IPS-15b (cell line): ENCODE data around the gene TBC1D21.

Experiments
- H3K27me3 ChIP-seq: one replicate; pipeline ENCODE4 v1.6.1; 2013; ENCODE audit warnings: low read length; ENCODE audit not compliant: control insufficient read depth, insufficient read depth
- H3K36me3 ChIP-seq: one replicate; pipeline ENCODE4 v1.6.1; 2013; ENCODE audit warnings: low read length; ENCODE audit not compliant: control insufficient read depth, insufficient read depth
- H3K4me1 ChIP-seq: one replicate; pipeline ENCODE4 v1.6.1; 2013; ENCODE audit warnings: mild to moderate bottlenecking, low read length; ENCODE audit not compliant: control insufficient read depth, insufficient read depth
- H3K4me3 ChIP-seq: one replicate; pipeline ENCODE4 v1.5.1; 2013; ENCODE audit warnings: low read depth, low read length
- H3K9ac ChIP-seq: one replicate; pipeline ENCODE4 v1.6.1; 2013; ENCODE audit warnings: low read depth, mild to moderate bottlenecking, low read length
- H3K9me3 ChIP-seq: one replicate; pipeline ENCODE4 v1.6.1; 2013; ENCODE audit warnings: mild to moderate bottlenecking, low read length; ENCODE audit not compliant: control insufficient read depth, insufficient read depth

The TBC1D21 gene

DNA sequence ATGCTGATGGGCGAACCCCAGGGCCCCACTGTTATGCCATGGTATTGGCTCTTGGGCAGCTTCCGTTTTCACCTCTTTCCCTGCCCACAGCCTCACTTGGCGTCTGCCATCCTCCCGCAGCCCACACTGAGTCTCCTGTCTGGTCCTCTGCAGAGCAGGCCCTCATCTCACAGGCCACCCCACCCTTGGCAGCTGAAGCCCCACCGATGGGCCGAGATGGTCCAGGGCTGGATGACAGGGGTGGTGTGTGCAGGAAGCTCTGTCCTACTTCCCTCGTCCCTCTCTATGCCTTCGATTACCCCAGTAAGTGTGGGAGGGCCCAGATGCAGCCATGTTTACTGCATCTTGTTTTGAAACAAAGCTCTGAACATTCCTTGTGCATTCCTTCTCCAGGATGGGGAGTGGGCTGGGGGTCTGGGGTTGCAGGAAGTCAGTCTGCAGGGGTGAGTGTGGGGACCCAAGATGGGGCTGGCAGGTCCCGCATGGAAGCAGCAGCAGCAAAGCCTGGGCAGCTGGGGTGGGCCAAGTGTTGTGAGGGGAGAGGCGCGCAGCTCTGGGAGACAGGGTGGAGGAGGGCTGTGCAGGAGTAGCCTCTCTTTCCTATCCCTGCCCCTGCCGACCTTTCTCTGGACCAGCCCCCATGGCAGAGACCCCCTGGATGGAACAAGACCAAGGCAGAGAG is 20.9 kb downstream of the TBC1D21 start:
- H3K4me1 ChIP-seq, result no peaks in the 10 kb centered on the region
- H3K9me3 ChIP-seq, result no peaks in the 10 kb centered on the region
- H3K4me3 ChIP-seq, result no peak overlapping the region
- no peaks in the 10 kb centered on the region for H3K36me3 ChIP-seq
- H3K27me3 ChIP-seq, result no peaks in the 10 kb centered on the region
- H3K9ac ChIP-seq, result no peak overlapping the region

DNA sequence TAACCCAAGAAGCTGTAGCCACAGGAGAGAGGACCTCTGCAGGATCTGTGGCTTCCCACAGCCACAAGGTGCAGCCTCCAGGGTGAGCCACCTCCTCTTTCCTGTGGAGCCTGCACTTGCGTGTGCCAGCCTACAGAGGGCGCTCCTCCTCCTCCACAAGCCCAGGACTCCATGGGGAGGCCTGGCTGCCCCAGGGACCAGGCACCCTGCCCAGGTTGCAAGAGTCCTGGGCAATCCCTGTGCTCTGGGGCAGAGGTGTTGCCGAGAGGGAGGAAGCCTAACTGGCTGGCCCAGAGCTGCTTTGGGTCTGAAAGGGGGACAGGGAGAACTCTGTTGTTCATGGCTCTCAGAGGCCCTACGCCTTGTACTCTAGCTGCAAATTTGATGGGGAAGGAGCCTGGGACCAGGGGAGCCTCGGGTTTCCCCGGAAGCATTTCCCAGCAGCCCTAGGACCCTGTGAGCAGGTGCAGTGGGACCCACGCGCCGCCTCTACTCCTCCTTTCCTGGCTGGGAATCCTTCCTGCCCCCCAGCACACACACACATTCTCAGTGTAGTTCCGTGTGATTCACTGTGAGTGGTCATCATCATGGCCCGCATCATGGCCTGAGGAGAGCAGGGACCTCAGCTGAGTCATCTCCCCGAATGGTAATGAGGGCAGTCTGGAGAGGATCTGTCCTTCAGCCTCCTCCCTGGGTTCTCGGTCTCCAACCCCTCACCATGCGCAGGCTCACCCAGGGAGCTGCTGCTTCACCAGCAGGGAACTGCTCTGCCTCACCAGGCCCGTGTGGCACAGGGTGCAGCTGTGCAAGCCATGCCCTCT is 24.3 kb downstream of the TBC1D21 start:
- no peaks in the 10 kb centered on the region for H3K27me3 ChIP-seq
- no peaks in the 10 kb centered on the region for H3K36me3 ChIP-seq
- H3K9me3 ChIP-seq, result no peaks in the 10 kb centered on the region
- H3K4me3 ChIP-seq, result no peak overlapping the region
- no peaks in the 10 kb centered on the region for H3K4me1 ChIP-seq
- H3K9ac ChIP-seq, result no peak overlapping the region

DNA sequence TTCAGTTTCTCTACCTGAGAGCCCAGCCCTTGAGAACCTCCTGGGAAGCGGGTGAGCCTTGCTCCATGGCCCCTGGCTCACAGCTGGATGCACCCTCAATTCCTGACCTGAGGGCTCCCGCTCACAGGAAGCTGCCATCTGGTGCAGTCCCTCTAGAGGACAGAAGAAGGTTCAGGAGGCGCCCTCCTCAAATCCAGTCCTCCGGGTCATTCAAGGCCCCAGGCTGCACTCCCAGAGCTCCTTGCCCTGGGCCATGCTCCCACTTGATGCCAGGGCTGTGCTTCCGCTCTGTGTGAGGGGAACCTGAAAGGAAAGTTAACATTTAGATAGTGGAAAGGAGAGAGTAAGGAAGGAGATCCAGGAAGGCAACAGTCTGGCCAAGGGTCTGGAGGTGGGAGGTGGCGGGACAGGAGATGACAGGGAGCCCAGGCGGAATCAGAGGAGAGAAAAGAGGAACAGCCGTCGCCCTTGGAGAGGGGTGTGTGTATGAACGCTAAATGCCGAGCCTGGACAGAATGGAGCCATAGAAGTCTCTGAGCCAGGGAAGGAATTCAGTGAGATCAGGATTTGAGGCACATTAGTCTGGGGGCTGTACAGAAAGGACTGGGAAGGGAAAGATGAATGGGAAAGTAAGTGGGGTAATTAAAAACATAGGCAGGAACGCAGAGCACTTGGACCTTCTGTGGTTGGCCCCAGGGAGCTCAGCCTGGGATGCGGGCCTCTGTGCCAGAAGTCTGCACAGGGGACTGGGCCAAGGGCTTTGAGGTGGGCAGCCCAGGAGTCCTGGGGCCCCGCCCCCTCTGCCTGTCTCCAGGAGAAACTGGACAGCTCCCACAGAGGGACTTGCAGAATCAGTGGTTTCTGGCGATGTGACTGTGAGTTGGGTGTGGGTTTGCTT is 26.1 kb downstream of the TBC1D21 start:
- no peaks in the 10 kb centered on the region for H3K9me3 ChIP-seq
- H3K36me3 ChIP-seq, result no peaks in the 10 kb centered on the region
- no peaks in the 10 kb centered on the region for H3K4me1 ChIP-seq
- no peak overlapping the region for H3K4me3 ChIP-seq
- H3K9ac ChIP-seq, result no peak overlapping the region
- H3K27me3 ChIP-seq, result no peaks in the 10 kb centered on the region

DNA sequence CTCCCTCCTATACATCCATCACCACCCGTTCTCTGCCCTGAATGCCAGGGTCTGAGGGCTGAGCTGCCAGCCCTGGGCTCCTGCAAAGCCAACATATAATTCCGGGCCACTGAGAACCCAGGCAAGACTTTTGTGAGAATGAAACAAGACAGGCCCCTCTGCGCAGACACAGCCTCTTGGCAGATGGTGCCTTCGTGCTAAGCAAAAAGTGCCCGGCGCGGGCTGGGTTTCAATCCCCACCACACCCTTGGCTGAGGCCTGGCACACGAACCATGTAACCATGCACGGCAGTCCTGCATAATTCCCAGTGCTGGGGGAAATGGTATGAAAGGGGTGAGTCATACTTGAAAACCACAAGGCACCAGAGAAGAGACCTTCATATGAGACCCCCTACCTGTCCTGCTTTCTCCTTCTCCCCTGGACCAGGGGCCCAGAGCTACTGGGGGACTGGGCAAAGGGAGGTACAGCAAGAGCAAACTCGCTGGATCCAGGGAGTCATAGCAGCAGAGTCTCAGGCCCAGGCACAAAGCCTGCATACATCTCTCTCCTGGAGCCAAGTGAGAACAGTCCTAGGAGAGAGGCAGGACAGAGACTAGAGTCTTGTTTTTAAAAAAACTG is 26.8 kb downstream of the TBC1D21 start:
- Histone ChIP-seq H3K27me3 (no peaks in the 10 kb centered on the region), H3K4me3 (no peak overlapping the region), H3K9me3 (no peaks in the 10 kb centered on the region), H3K4me1 (no peaks in the 10 kb centered on the region), H3K36me3 (no peaks in the 10 kb centered on the region), H3K9ac (no peak overlapping the region)

DNA sequence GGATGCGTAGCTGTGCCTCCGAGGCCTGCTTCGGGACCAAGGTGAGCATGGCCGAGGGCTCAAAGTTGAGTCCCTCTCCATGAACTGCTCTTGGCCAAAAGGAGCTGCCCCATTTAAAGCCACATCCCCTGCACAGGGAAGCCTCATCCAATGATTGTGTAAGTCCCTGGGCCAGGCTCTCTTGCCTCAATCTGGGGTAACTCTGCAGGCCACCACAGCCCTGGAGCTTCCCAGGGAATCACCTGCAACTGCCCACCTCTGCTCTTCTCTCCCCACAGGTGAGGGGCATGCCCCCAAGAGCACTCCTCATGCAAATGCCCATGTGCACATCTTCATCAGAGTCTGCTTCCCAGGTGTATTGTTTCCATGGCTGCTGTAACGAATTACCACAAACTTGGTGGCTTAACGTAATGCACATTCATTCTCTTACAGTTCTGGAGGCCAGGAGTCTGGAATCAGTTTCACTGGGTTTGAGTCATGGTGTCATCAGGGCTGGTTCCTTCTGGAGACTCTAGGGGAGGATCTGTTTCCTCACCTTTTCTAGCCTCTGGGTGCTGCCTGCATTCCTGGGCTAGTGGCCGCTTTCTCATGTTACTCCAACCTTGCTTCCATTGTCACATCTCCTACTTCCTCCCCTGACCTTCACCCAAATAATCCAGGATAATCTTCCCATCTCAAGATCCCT is 27.9 kb downstream of the TBC1D21 start:
- no peaks in the 10 kb centered on the region for H3K9me3 ChIP-seq
- H3K36me3 ChIP-seq, result no peaks in the 10 kb centered on the region
- H3K4me1 ChIP-seq, result no peaks in the 10 kb centered on the region
- H3K4me3 ChIP-seq, result no peak overlapping the region
- no peak overlapping the region for H3K9ac ChIP-seq
- H3K27me3 ChIP-seq, result no peaks in the 10 kb centered on the region

DNA sequence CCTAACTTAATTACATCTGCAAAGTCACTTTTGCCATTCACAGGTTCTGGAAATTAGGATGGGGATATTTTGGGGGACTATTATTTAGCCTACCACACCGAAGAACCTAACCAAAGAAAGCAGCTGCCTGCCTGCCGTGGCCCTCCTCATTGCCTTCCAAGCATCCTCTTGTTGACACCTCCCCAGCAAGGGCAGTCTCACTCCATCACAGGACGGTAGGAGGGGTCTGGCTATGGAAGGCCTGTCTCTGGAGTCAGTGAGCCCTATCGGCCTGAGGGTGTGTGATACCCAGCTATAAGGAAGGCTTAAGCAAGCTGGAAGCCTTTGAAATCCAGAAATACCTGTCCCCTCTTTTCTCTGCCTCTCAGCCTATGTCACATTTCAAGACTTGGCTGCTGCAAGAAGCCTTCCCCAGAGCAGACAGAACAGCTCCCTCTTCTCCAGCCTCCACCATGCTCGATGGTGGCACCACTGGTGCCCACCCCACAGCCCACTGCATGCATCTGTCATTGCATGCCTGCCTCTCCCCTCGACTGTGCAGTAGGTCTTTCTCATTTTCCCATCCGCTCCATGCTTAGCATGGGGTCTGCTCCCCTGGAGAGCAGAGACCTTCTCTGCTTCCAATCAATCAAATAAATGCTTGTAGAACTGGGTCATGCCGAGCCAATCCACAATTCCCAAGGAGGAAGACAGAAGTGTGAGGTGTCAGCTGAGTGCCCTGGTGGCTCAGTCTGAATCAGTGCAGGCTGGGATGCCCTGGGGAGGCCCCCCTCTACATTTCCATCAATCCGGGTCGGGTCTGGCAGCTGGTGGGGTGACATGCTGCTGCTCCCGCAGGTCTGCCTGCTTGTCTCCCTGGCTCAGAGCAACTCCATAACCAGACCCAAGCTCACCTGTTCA is 29.0 kb downstream of the TBC1D21 start:
- Histone ChIP-seq H3K4me1 (no peaks in the 10 kb centered on the region), H3K4me3 (no peak overlapping the region), H3K27me3 (no peaks in the 10 kb centered on the region), H3K9ac (no peak overlapping the region), H3K9me3 (no peaks in the 10 kb centered on the region), H3K36me3 (no peaks in the 10 kb centered on the region)

DNA sequence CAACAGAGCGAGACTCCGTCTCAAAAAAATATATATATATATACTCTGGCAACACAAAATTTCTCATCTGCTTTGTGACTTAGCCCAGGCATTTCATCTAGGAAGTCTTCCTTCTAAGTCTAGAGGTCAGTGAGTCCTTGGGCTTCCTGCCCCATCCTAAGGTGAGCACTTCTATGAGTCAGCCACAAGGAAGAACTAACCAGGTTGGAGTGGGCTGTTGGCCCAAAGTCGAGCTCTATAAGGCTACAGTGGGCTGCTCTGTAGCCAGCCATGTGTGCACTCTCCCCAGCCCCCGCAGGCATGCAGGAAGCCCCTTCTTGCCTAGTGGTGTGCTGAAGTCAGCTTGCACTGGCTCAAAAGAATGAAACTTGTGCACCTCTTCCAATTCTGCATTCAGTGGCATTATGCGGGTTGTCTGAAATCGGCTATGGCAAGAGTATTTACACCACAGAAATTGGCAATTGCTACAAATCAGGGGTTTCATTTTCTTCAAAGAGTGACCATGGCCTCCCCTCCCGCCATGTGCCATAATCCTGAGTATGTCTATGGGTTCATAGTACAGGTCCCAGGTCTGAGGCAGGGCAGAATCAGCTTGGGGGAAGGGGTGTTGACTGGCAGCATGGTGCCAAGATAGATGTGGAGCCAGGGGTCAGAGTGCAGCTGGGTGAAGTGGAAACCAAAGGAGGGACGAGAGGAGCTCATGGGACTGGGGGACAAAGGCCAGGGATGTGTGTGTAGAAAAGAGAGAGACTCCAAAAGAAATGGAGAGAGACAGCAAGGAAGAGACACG is 30.9 kb downstream of the TBC1D21 start:
- H3K36me3 ChIP-seq, result no peaks in the 10 kb centered on the region
- H3K4me1 ChIP-seq, result no peaks in the 10 kb centered on the region
- H3K9me3 ChIP-seq, result no peaks in the 10 kb centered on the region
- H3K9ac ChIP-seq, result no peak overlapping the region
- no peaks in the 10 kb centered on the region for H3K27me3 ChIP-seq
- no peak overlapping the region for H3K4me3 ChIP-seq

DNA sequence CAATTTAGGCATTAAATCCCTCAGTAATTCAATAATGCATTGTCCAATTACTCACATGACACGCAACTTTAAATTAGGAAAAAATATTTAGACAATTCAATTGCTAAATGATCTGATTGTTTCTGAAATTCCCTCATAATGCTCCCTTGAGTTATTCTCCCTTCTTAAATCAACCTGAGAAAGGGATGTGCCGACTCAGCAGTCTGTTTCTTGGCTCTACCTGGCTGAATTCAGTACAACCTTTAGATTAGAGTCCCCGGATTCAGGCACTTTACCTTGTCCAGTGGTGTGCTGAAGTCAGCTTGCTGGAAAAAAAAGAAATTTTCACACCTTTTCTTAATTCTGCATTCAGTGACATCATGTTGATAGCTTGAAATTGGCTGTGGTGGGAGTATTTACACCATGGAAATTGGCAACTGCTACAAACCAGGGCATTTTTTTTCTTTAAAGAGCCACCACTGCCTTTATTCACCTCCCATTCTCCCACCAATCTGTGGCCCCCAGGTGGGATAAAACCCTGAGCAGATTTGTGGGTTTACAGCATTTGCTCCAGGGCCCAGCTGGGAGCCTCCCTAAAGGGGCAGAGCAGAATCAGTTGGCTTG is 32.0 kb downstream of the TBC1D21 start:
- H3K9ac ChIP-seq, result no peak overlapping the region
- H3K4me1 ChIP-seq, result no peaks in the 10 kb centered on the region
- no peaks in the 10 kb centered on the region for H3K9me3 ChIP-seq
- H3K36me3 ChIP-seq, result no peaks in the 10 kb centered on the region
- no peaks in the 10 kb centered on the region for H3K27me3 ChIP-seq
- H3K4me3 ChIP-seq, result no peak overlapping the region

DNA sequence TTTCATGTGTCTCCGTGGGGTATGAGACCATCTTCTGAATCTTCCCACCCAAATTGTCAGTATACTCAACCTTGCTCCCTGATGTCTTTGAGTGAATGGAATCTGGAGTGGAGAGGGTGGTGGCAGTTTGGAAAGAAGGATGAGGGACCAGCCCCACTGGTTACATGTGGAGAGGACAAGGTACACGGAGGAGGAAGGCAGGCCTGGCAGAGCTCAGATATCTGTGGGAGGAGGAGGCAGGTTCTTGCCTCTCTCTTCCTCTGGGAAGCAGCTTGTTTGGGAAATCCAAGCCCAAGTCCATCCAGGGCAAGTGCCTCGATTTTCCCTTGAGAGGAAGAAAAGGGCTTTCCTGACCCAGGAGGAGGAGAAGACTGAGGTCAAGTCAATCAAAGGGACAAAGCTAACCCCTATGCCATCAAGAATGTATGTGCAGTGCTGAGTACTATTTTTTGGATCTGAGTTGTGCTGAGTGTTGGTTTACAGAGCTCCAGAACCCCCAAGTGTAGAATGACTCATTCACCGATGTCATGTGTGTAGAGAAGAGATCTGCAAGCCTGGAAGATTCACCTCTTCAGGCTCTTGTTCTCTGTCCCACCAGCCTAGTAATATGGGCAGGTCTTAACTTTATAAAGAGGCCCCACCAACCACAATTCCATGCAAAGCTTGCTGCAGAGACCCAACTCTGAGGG is 33.1 kb downstream of the TBC1D21 start:
- Histone ChIP-seq H3K36me3 (no peaks in the 10 kb centered on the region), H3K27me3 (no peaks in the 10 kb centered on the region), H3K4me1 (no peaks in the 10 kb centered on the region), H3K4me3 (no peak overlapping the region), H3K9ac (no peak overlapping the region), H3K9me3 (no peaks in the 10 kb centered on the region)
